SU-DHL-6 (cell line): ENCODE data around the gene AKIP1.

Experiments used
- H2AFZ ChIP-seq: fragments of 200-600 bp; sonication (generic); 2 replicates; pipeline ENCODE4 v1.6.1; 2014; ENCODE audit warnings: low read depth, mild to moderate bottlenecking, moderate library complexity, mixed read lengths, antibody characterized with exemption, low read length; ENCODE audit not compliant: severe bottlenecking
- H3F3A ChIP-seq: fragments of 200-600 bp; shearing (Covaris generic); 2 replicates; pipeline ENCODE4 v1.6.0; 2016; ENCODE audit warnings: antibody characterized with exemption, mild to moderate bottlenecking; ENCODE audit not compliant: insufficient read depth
- H3K27ac ChIP-seq: fragments of 200-600 bp; sonication (generic); 2 replicates; pipeline ENCODE4 v1.5.1; 2016; ENCODE audit warnings: low read depth, mild to moderate bottlenecking, low read length, moderate library complexity, mixed read lengths
- H3K27me3 ChIP-seq: fragments of 200-600 bp; sonication (generic), shearing (Covaris generic); 2 replicates; pipeline ENCODE4 v1.6.0; 2014; ENCODE audit warnings: mild to moderate bottlenecking, low read length
- H3K36me3 ChIP-seq: fragments of 200-600 bp; sonication (generic); 2 replicates; pipeline ENCODE4 v1.6.1; 2014; ENCODE audit warnings: mild to moderate bottlenecking, low read length, mixed read lengths
- H3K4me2 ChIP-seq: fragments of 300-600, 200-600 bp; shearing (Covaris generic), sonication (generic); 2 replicates; pipeline ENCODE4 v1.6.0; 2014; ENCODE audit warnings: low read length, low read depth, mild to moderate bottlenecking; ENCODE audit not compliant: poor library complexity, severe bottlenecking
- H3K4me3 ChIP-seq: fragments of 200-600 bp; sonication (generic); 2 replicates; pipeline ENCODE4 v1.5.1; 2014; ENCODE audit warnings: antibody characterized with exemption, low read length, mild to moderate bottlenecking, mixed read lengths; ENCODE audit not compliant: insufficient read depth, poor library complexity, severe bottlenecking
- H3K79me2 ChIP-seq: fragments of 200-600 bp; sonication (generic); 2 replicates; pipeline ENCODE4 v1.6.1; 2014; ENCODE audit warnings: mild to moderate bottlenecking, low read length, moderate library complexity; ENCODE audit not compliant: insufficient read depth
- H3K9ac ChIP-seq: fragments of 200-600 bp; sonication (generic); 2 replicates; pipeline ENCODE4 v1.7.0; 2014; ENCODE audit warnings: mild to moderate bottlenecking, low read length
- H3K9me2 ChIP-seq: fragments of 200-600 bp; sonication (generic); replicated peaks from 2 replicates; pipeline ENCODE4 v1.6.1; 2014; ENCODE audit warnings: low read length; ENCODE audit not compliant: insufficient read depth
- H3K9me3 ChIP-seq: fragments of 200-600 bp; sonication (generic); 2 replicates; pipeline ENCODE4 v1.6.1; 2014; ENCODE audit warnings: low read length, mixed read lengths; ENCODE audit not compliant: insufficient read depth
- H4K20me1 ChIP-seq: fragments of 200-600 bp; sonication (generic); 2 replicates; pipeline ENCODE4 v1.6.1; 2014; ENCODE audit warnings: low read depth, mild to moderate bottlenecking, antibody characterized with exemption, low read length, moderate library complexity, mixed read lengths
- CTCF ChIP-seq: fragments of 200-600 bp; sonication (generic); IDR thresholded peaks from one replicate; pipeline ENCODE4 v1.5.1; 2017; ENCODE audit warnings: antibody characterized with exemption, mild to moderate bottlenecking, low read length, moderate library complexity; ENCODE audit not compliant: insufficient read depth, poor library complexity, severe bottlenecking
- EZH2phosphoT487 ChIP-seq: fragments of 200-600 bp; sonication (generic), shearing (Covaris generic); conservative IDR thresholded peaks from 2 replicates; pipeline ENCODE4 v1.6.1; 2018; ENCODE audit warnings: mild to moderate bottlenecking, antibody characterized with exemption, low read length, moderate library complexity, mixed read lengths

The AKIP1 gene

GRCh38 chr11:8959546-8960166, 48.7 kb downstream of the AKIP1 start:
- H3K9me3 ChIP-seq, result no peaks in the 10 kb centered on the region
- H3F3A ChIP-seq, result peaks cover 3% of the 10 kb centered on the region; the same call in 1 of the 2 replicates
- no peak overlapping the region for H3K4me3 ChIP-seq
- no peaks in the 10 kb centered on the region for H3K27me3 ChIP-seq
- H3K27ac ChIP-seq, result no peak overlapping the region
- no peaks in the 10 kb centered on the region for H3K9me2 ChIP-seq
- H3K9ac ChIP-seq, result no peak overlapping the region
- peaks cover 75% of the 10 kb centered on the region for H3K79me2 ChIP-seq
- H4K20me1 ChIP-seq, result no peaks in the 10 kb centered on the region; the same call in 1 of the 2 replicates
- H3K4me2 ChIP-seq, result no peak overlapping the region
- TF ChIP-seq EZH2phosphoT487, result no peak
- peak; percentile 63 for TF ChIP-seq CTCF
- H3K36me3 ChIP-seq, result peaks cover 4% of the 10 kb centered on the region; the same call in 1 of the 2 replicates
- no peak overlapping the region for H2AFZ ChIP-seq

DNA sequence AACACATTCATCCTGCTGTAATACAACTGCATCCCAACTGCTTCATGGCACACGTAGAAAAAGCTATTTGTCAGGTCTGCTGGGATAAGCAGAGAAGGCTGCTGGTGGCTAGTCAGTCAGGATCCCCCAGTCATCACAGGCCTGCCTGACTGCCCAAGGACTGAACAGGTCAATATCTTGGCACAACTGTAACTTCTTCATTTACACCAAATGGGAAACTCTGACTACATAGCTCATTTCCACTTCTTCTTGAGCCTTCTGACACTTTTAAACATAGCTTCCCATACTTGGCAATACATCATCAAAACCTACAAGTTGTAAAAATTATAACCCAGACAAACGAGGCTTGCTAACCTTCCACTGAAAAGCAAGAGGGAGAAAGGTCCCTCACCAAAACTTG, 50.4 kb downstream of the AKIP1 start:
- H3K27ac ChIP-seq, result no peak overlapping the region
- TF ChIP-seq EZH2phosphoT487, result no peak
- no peak for TF ChIP-seq CTCF
- H3K79me2 ChIP-seq, result peaks cover 73% of the 10 kb centered on the region
- no peak overlapping the region for H2AFZ ChIP-seq
- H3K36me3 ChIP-seq, result peaks cover under 1% of the 10 kb centered on the region; the same call in 1 of the 2 replicates
- peaks cover 3% of the 10 kb centered on the region; the same call in 1 of the 2 replicates for H3F3A ChIP-seq
- no peak overlapping the region for H3K4me3 ChIP-seq
- no peaks in the 10 kb centered on the region for H3K9me2 ChIP-seq
- no peaks in the 10 kb centered on the region for H3K27me3 ChIP-seq
- H4K20me1 ChIP-seq, result no peaks in the 10 kb centered on the region; the same call in 1 of the 2 replicates
- H3K9me3 ChIP-seq, result no peaks in the 10 kb centered on the region
- H3K4me2 ChIP-seq, result peak overlapping the region; percentile 72
- peak overlapping the region; percentile 9; the same call in 1 of the 2 replicates for H3K9ac ChIP-seq

GRCh38 chr11:8962841-8963240, 51.9 kb downstream of the AKIP1 start:
- Histone ChIP-seq H3K4me3 (peak overlapping the region; percentile 91), H3K79me2 (peaks cover 59% of the 10 kb centered on the region), H3K27me3 (no peaks in the 10 kb centered on the region), H4K20me1 (no peaks in the 10 kb centered on the region; the same call in 1 of the 2 replicates), H3K36me3 (no peaks in the 10 kb centered on the region; the same call in 1 of the 2 replicates), H3K9ac (peak overlapping the region; percentile 81), H3F3A (peaks cover 3% of the 10 kb centered on the region; the same call in 1 of the 2 replicates), H3K4me2 (peak overlapping the region; percentile 72), H3K9me2 (no peaks in the 10 kb centered on the region), H3K9me3 (no peaks in the 10 kb centered on the region), H3K27ac (peak overlapping the region; percentile 17; the same call in 1 of the 2 replicates), H2AFZ (no peak overlapping the region)
- TF ChIP-seq CTCF (no peak), EZH2phosphoT487 (no peak)
